ENCODE results near the gene PCNX2.

The PCNX2 gene

DNA sequence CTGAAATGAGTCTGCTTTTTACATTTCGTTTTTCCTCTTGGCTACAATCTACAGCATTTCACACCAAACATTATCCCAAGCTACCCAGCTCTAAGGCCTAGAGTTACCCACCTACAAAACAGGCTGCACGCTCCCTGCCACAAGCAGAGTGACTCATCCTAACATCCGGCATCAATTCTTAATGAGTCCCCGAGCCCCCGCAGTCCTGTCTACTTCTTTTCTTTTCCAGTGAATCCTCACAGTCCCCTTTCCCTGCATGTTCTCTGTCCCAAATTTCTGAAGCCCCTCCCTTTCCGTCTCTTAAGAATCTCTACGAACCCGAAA is 650 bp downstream of the PCNX2 start:
- peak overlapping the region; percentile 94 for H3K4me3 ChIP-seq (ENCODE audit: low read length)
- TF ChIP-seq, protein P1, sequence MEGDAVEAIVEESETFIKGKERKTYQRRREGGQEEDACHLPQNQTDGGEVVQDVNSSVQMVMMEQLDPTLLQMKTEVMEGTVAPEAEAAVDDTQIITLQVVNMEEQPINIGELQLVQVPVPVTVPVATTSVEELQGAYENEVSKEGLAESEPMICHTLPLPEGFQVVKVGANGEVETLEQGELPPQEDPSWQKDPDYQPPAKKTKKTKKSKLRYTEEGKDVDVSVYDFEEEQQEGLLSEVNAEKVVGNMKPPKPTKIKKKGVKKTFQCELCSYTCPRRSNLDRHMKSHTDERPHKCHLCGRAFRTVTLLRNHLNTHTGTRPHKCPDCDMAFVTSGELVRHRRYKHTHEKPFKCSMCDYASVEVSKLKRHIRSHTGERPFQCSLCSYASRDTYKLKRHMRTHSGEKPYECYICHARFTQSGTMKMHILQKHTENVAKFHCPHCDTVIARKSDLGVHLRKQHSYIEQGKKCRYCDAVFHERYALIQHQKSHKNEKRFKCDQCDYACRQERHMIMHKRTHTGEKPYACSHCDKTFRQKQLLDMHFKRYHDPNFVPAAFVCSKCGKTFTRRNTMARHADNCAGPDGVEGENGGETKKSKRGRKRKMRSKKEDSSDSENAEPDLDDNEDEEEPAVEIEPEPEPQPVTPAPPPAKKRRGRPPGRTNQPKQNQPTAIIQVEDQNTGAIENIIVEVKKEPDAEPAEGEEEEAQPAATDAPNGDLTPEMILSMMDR (conservative IDR thresholded peaks at IDR 0.05; ENCODE audit: low read length) = no peak
- DNase-seq (ENCODE audit: low read depth) = peak; percentile 60

DNA sequence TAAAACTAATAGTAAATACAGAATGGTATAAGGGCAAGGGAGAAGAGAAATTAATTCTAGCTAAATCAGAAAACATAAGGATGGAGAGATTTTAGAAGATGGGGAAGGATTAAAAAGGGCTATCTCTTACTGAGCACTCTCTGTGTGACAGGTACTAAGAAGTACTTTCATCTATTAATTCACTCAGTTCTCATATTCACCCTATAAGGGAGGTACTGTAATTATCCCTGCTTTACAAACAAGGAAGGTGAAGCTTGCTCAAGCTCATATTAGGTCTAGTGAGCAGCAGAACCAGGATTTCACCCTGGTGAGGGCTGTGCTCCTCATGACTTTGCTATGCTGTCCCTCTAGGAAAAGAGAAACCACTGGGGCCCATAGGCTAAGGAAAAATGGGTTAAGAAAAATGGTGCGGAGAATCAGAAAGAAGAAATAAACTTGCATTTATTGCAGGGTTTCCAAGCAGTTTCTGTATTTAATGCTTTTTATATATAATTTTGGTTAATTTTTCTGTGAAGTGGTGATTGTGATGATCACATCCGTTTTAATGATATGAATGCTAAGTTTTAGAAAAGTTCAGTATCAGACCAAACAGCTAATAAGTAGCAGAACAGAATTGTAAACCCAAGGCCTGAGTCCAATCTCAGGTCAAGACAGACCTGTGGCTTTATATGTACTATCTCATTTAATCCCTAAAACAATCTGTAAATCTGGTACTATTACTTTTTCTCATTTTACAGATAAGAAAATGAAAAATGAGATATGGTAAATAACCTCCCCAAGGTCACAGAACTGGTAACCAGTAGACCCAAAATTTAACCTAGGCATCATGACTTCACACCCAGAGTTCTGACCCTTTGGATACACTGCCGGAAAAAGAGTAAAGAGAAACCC is 1.7 kb downstream of the PCNX2 start:
- H3K4me3 ChIP-seq (ENCODE audit: low read length) = no peak overlapping the region
- DNase-seq (ENCODE audit: low read depth) = peak; percentile 11
- TF ChIP-seq, protein P1 (conservative IDR thresholded peaks at IDR 0.05; ENCODE audit: low read length) = no peak

DNA sequence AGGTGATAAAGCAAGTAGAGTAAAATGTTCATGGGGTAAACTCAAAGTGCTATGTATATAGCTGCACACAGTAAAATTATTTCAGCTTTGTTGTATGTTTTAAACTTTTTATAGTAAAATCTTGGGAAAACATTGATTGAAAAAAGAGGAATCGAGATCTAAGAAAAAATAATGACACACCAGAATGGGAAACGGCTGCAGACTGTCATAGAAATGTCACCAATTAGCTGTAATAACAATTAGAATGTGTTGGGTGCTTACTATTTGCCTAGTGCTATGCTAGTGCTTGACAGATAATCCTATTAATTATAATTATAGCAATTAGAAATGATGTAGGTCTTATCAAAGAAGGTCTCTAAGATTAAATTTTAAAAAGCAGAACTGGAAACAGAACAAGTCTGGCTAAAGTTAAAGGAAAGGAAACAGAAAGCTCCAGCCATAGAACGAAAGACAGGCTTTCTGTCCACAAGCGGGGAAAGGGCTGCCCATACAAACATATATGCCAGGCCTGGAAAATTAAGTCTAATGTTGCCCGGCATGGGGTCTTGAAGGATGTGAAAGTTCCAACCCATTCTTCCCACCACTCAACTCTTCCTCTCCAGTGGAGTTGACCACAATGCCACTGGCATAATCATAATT is 5.0 kb downstream of the PCNX2 start:
- DNase-seq (ENCODE audit: low read depth) = no peak
- TF ChIP-seq, protein P1 (conservative IDR thresholded peaks at IDR 0.05; ENCODE audit: low read length) = no peak
- H3K4me3 ChIP-seq (ENCODE audit: low read length) = no peak overlapping the region

DNA sequence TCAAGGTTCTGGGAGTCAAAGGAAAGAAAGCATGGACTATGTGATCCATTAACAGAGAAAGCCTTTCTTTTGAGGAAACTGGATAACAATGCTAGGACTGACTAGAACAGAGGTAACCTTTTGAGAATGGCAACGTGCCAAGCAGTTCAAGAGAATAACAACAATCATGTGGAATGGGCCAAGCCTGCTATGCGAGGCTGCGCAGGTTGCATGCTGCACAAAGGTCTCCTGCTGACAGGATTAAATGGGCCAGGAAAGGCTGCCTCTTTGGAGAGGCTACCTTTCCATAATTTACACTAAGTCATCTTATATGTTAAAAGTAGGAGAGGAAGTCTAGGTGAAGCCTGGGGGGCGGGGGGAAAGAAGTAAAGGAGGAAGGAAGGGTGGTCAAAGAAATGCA is 5.8 kb downstream of the PCNX2 start:
- DNase-seq (ENCODE audit: low read depth) = no peak
- TF ChIP-seq, protein P1 (conservative IDR thresholded peaks at IDR 0.05; ENCODE audit: low read length) = no peak
- H3K4me3 ChIP-seq (ENCODE audit: low read length) = no peak overlapping the region

DNA sequence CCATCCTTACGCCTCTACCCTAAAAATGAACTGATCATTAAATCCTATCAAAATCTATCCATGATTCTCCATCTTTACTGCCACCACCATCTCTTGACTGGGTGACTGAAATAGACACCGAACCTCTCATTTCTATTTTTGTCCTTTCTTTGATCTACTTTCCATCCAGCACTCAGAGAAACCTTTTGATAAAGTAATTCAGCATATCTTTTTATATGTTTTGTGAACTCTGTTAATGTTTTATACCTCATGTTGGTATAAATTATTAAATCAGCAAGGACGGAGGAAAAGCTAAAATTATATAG is 13.0 kb downstream of the PCNX2 start:
- no peak overlapping the region for H3K4me3 ChIP-seq (ENCODE audit: low read length)
- DNase-seq (ENCODE audit: low read depth) = no peak
- TF ChIP-seq, protein P1 (conservative IDR thresholded peaks at IDR 0.05; ENCODE audit: low read length) = no peak

DNA sequence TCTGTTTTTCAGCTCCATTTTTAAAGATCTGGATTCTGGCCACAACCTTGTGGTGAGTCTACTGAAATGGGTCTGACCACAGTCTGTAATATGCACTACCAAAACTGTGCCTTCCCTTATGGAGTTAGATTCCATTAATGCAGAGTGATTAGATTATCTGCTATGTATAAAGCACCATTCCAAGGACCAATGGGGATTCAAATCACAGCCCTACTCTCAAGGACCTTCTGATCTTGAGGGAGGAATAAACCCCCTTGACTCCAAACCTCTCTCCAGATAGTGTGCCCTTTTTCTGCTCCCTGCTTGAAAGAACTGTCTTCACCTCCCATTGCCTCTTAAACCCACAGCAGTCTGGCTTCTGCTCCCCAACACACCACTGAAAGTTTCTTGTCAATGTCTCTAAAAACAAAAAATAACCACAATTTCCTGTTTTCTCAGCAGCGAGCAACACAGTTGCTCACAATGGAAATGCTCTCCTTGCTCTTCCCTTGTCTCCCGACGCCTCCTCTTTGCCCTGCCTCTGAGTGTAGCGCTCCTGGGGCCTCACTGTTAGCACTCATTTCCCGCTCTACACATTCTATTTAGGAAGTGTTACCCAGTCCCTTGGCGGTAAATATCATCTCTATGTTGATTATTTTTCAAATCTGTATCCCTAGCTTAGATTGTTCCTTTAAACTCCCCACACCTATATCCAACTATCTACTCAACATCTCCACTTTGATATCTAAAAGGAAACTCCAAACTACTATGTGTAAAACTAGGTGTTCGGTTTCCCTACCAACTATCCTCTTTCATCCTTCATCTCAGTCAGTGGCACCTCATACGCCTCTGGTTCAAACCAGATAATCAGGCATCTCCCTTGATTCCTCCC is 13.6 kb downstream of the PCNX2 start:
- peak; percentile 49 for DNase-seq (ENCODE audit: low read depth)
- H3K4me3 ChIP-seq (ENCODE audit: low read length) = no peak overlapping the region
- TF ChIP-seq, protein P1 (conservative IDR thresholded peaks at IDR 0.05; ENCODE audit: low read length) = no peak

All from AG10803 (cell line).